Measurements from ENCODE around the gene C10orf90. TPM values are rescaled to one million over a fixed set of nuclear protein-coding genes. Genes with fewer than 3 reads are reported as not detected.

The C10orf90 gene
- total RNA-seq, 1 experiment from 2014 or later = not detected

DNA sequence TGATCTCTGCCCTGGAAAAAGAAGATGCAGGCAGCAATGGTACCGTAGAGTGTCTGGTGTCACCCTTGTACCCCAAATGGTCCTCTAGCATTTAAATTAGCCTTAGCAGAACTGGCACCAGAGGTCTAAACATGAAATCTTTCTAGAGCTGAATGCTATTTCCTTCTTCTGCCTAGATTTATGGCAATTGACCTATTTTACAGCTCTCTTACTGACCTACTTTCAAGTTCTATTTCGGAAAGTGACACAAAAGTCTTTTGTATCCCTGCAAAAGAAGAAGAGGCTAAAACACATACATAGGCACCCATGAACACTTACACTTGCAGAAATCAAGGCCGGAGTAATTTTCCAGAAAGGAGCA lies 272.1 kb downstream of the C10orf90 start:
- Histone ChIP-seq H3K4me1 (ENCODE audit: insufficient read depth, low read length) (peaks cover 5% of the 10 kb centered on the region), H3K27me3 (ENCODE audit: insufficient read depth, low read length) (no peaks in the 10 kb centered on the region), H3K56ac (ENCODE audit: insufficient read length, low read depth, low read length) (no peak overlapping the region), H3K9me3 (ENCODE audit: control insufficient read depth, low read depth, low read length) (no peaks in the 10 kb centered on the region), H2BK20ac (ENCODE audit: low read depth, low read length, poor library complexity, severe bottlenecking) (no peak overlapping the region), H2BK120ac (ENCODE audit: low read depth, low read length, poor library complexity, severe bottlenecking) (no peak overlapping the region), H4K8ac (replicated peaks; ENCODE audit: insufficient read length, low read depth, low read length) (no peak overlapping the region), H2AK5ac (ENCODE audit: insufficient read length, low read length) (no peak overlapping the region), H2BK15ac (ENCODE audit: low read depth, low read length) (no peak overlapping the region), H4K5ac (ENCODE audit: insufficient read length, low read depth, low read length) (no peak overlapping the region), H2BK12ac (ENCODE audit: insufficient read length, low read depth, low read length) (no peak overlapping the region), H3K27ac (ENCODE audit: insufficient read length, low read depth, low read length) (no peak overlapping the region), H4K20me1 (ENCODE audit: control insufficient read depth, insufficient read depth, insufficient read length) (no peaks in the 10 kb centered on the region), H2AFZ (ENCODE audit: low read length) (no peak overlapping the region), H4K91ac (ENCODE audit: insufficient read length, low read depth, low read length) (no peak overlapping the region), H3K79me2 (ENCODE audit: insufficient read depth, low read length) (no peaks in the 10 kb centered on the region), H3K4ac (ENCODE audit: low read depth, low read length) (no peak overlapping the region), H3K9ac (ENCODE audit: extremely low read depth, insufficient read length, low read length) (no peak overlapping the region), H3K23me2 (ENCODE audit: insufficient read length, low read depth, low read length, poor library complexity, severe bottlenecking) (no peaks in the 10 kb centered on the region), H2BK5ac (ENCODE audit: insufficient read length, low read length) (no peak overlapping the region), H3K79me1 (ENCODE audit: insufficient read depth, low read depth, low read length, poor library complexity, severe bottlenecking) (no peaks in the 10 kb centered on the region), H3K18ac (ENCODE audit: insufficient read length, low read depth, low read length) (no peak overlapping the region), H3T11ph (ENCODE audit: low read length) (no peak overlapping the region), H3K23ac (ENCODE audit: insufficient read length, low read depth, low read length) (no peak overlapping the region), H3K14ac (ENCODE audit: insufficient read depth, low read length) (no peak overlapping the region; the same call in 1 of the 2 replicates), H3K4me2 (ENCODE audit: insufficient read depth, insufficient read length, low read length) (no peak overlapping the region)
- H3K4me3 Mint-ChIP-seq = no peak overlapping the region
- no peaks in the 10 kb centered on the region for H3K9me3 Mint-ChIP-seq
- H3K27ac Mint-ChIP-seq = no peak overlapping the region
- no CpG with 5 or more reads among the region's 3 CpGs for WGBS (ENCODE audit: extremely low coverage, insufficient read length, low lambda C conversion rate)
- TF ChIP-seq, protein P1, sequence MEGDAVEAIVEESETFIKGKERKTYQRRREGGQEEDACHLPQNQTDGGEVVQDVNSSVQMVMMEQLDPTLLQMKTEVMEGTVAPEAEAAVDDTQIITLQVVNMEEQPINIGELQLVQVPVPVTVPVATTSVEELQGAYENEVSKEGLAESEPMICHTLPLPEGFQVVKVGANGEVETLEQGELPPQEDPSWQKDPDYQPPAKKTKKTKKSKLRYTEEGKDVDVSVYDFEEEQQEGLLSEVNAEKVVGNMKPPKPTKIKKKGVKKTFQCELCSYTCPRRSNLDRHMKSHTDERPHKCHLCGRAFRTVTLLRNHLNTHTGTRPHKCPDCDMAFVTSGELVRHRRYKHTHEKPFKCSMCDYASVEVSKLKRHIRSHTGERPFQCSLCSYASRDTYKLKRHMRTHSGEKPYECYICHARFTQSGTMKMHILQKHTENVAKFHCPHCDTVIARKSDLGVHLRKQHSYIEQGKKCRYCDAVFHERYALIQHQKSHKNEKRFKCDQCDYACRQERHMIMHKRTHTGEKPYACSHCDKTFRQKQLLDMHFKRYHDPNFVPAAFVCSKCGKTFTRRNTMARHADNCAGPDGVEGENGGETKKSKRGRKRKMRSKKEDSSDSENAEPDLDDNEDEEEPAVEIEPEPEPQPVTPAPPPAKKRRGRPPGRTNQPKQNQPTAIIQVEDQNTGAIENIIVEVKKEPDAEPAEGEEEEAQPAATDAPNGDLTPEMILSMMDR (conservative IDR thresholded peaks at IDR 0.05) = no peak
- peaks cover 2% of the 10 kb centered on the region; the same call in 1 of the 2 replicates for H3K27me3 Mint-ChIP-seq (ENCODE audit: low read depth)
- H3K36me3 Mint-ChIP-seq (ENCODE audit: insufficient read depth in 1 of 3, low read depth in 3 of 3) = no peaks in the 10 kb centered on the region
- DNase-seq = no peak
- peaks cover 3 to 7% of the 10 kb centered on the region in 2 experiments; a peak in 3 of 4 replicates for H3K4me1 Mint-ChIP-seq

Measured in H9 (cell line).